NCI-H1930 (cell line): ENCODE measurements around the gene CD244.
"Not testable (repeated sequence)": the region's sequence is repeated elsewhere in the genome, so short reads cannot be mapped to it uniquely, and the experiment has no call there.

Source experiments
- DNase-seq, 2 experiments: peaks; one replicate each; lab custom pipeline; 2025; lab: John Stamatoyannopoulos, UW

The CD244 gene, protein sequence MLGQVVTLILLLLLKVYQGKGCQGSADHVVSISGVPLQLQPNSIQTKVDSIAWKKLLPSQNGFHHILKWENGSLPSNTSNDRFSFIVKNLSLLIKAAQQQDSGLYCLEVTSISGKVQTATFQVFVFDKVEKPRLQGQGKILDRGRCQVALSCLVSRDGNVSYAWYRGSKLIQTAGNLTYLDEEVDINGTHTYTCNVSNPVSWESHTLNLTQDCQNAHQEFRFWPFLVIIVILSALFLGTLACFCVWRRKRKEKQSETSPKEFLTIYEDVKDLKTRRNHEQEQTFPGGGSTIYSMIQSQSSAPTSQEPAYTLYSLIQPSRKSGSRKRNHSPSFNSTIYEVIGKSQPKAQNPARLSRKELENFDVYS

GRCh38 chr1:160862203-160863060, at the start of gene CD244:
Gene CD244, minus strand, starts transcription at chr1:160862887. Its CDS starts 210 bp downstream, at chr1:160862677.
- no peak for DNase-seq

GRCh38 chr1:160911925-160912324, 49.2 kb upstream of the CD244 start:
- DNase-seq, result no peak

DNA sequence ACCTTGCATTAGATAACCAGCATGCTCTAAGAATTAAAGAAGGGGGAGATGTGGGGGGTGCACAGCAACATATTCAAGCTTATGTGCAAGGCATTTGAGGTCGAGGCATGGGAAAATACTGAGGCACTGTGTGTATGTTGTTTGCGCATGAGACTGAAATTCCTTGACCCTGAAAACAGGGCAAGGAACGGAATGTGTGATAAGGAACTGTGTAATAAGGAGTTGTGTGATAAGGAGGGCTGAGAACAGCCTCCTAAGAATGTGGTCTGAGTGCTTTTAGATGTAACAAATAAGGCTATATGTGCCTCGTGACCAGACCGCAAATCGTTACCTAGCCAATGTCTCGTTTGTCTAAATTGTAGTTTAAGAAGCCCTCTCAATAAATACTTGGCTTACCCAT, 48.8 kb upstream of the CD244 start:
- no peak for DNase-seq

- DNase-seq, result no peak
Measured at GRCh38 chr1:160910170-160910750, 47.6 kb upstream of the CD244 start.

DNA sequence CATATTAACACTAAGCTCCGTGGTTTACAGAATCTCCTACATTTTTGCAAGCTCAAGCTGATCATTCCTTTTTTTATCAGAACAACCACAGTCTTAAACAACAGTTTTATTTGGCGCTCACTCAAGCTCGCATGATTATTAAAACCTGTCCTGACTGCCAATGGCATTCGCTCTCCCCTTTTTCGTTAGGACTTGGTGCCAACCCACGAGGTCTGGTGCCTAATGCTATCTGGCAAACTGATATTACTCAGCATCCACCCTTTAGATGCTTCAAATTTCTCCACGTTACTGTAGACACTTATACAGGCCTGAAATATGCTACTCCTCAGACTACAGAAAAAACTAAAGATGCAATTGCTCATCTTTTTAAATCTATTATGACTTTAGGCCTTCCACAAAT, 45.3 kb upstream of the CD244 start:
- DNase-seq, result no peak

- no peak for DNase-seq
Measured at GRCh38 chr1:160905617-160905989, 42.9 kb upstream of the CD244 start.

- DNase-seq, result no peak
Measured at GRCh38 chr1:160904783-160905616, 42.3 kb upstream of the CD244 start.

GRCh38 chr1:160902251-160902650, 39.6 kb upstream of the CD244 start:
- not testable (repeated sequence) for DNase-seq

DNA sequence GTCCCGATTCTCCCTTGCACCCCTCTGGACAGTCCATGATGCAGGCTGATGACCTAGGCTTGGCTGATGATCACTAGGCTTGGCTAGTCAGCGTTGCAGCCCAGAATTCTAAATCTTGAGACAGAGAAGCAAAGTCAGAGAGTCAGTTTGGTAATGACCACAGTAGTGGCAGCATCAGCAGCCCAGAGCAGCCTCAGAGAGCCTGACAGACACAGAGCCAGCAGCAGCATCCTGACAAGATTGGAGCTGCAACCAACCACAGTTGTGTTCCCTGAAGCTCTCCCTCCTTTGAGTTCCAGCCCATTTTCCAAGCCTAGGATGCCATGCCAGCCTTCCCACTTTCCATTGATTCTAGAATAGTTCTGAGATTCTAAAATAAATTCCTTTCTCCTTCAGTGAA, 39.1 kb upstream of the CD244 start:
- no peak for DNase-seq

GRCh38 chr1:160900683-160901082, 38.0 kb upstream of the CD244 start:
- DNase-seq, result not testable (repeated sequence)

- not testable (repeated sequence) for DNase-seq
Measured at GRCh38 chr1:160894368-160895135, 31.9 kb upstream of the CD244 start.

- DNase-seq, result no peak
Measured at GRCh38 chr1:160891474-160891873, 28.8 kb upstream of the CD244 start.

- DNase-seq, result no peak
Measured at GRCh38 chr1:160888926-160889325, 26.2 kb upstream of the CD244 start.

DNA sequence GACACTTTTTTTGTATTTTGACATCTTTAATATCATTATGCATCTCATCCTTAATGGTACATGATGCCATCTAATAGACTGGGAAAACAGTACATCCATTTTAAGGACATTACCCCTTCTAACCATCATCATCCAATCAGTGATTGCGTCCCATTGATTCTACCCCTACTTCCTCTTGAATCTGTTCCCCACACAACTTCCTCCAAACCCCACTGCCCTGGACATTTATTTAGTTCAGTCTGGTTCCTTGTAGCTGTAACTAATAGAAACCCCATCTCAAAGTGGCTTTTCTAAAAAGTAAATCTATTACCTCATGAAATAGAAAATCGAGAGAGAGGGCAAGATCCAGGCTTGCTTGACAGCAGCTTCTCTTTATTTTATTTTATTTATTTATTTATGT, 24.4 kb upstream of the CD244 start:
- DNase-seq, result no peak

- DNase-seq, result no peak
Measured at GRCh38 chr1:160885042-160885441, 22.4 kb upstream of the CD244 start, which contains the start of gene ITLN1. Gene ITLN1, minus strand, starts transcription at chr1:160885180. Its CDS starts 303 bp downstream, at chr1:160884877.

DNA sequence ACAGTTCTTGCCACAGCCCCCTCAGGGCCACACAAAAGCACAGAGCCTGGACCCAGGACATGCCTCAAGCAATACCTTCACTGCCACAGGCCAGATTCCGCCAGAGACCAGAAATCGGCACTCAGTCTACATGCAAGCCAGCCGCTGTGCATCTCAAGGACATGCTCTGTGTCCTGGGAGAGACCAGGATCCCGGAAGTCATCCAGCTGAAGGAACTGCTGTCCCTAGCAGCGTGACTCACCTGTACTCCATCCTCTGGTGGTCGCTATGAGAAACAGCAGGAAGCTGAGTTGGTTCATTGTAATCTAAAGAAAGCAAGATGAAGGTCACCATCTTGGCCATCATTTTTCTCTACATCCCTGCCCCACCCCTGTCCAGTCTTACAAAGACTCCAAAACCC, 21.9 kb upstream of the CD244 start:
- DNase-seq, result no peak

- DNase-seq, result no peak
Measured at GRCh38 chr1:160883581-160884513, 21.2 kb upstream of the CD244 start.

DNA sequence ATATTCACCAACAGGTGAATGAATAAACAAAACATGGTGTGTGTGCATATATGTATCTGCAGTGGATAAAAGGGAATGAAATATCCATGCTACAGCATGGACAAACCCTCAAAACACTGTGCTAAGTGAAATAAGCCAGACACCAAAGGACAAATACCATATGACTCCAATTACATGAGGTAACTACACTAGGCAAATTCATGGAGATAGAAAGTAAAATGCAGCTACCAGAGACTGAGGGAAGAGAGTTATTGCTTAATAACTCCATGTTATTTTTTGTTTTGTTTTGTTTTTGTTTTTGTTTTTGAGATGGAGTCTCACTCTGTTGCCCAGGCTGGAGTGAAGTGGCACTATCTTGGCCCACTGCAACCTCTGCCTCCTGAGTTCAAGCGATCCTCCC, 19.9 kb upstream of the CD244 start:
- DNase-seq, result no peak

DNA sequence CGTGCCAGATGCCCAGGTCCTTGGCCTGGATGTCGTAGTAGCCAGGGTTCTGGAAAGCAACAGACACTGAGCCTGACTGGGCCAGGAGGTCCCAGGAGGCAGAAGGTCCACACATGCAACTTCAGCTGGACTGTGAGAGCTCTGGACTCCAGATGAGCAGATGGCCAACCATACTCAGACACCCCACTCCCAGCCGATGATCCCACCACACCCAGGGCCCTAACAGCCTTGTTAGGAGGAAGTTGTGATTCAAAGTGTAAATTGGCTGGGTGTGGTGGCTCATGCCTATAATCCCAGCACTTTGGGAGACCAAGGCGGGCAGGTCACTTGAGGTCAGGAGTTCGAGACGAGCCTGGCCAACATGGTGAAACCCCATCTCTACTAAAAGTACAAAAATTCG, 18.6 kb upstream of the CD244 start:
- DNase-seq, result not testable (repeated sequence)

DNA sequence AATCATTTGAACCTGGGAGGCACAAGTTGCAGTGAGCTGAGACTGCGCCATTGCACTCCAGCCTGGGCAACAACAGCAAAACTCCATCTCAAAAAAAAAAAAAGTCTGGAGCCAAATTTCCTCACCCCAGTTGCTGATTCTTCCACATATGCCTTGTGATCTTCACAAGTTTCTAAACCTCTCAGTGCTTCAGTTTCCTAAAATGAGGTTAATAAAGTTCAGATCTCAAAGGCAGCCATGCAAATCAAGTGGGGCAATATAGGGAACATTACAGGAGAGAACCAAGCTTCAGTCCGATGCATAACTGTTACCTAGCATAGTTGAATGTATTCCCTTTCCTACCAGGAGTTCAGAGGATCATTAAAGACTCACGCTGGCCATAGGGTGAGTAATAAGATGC, 17.5 kb upstream of the CD244 start:
- DNase-seq, result no peak
